Neuronal stem cell (in vitro differentiated cells): ENCODE data around the gene ZNF740.
A peak's percentile ranks its signal among the peaks of the same experiment; 100 is the strongest.

Experiments
- DNase-seq: peaks from one replicate; pipeline ENCODE4 v3.0.0-alpha.2; 2013; ENCODE audit warnings: low spot score
- H2AFZ ChIP-seq: one replicate; pipeline ENCODE4 v1.6.1; 2013; ENCODE audit warnings: mild to moderate bottlenecking, low read length, inconsistent platforms
- H2AK5ac ChIP-seq: 2 replicates; pipeline ENCODE4 v1.6.1; 2013; ENCODE audit warnings: low read depth, mild to moderate bottlenecking, inconsistent platforms, low read length, moderate library complexity, mixed read lengths
- H2BK120ac ChIP-seq: 2 replicates; pipeline ENCODE4 v1.6.1; 2013; ENCODE audit warnings: low read depth, mild to moderate bottlenecking, inconsistent platforms, low read length, moderate library complexity, mixed read lengths
- H2BK12ac ChIP-seq: one replicate; pipeline ENCODE4 v1.6.1; 2013; ENCODE audit warnings: low read length, inconsistent platforms
- H2BK15ac ChIP-seq: 2 replicates; pipeline ENCODE4 v1.6.1; 2013; ENCODE audit warnings: mild to moderate bottlenecking, low read length, inconsistent platforms, mixed read lengths
- H2BK5ac ChIP-seq: one replicate; pipeline ENCODE4 v1.6.1; 2013; ENCODE audit warnings: inconsistent platforms, mild to moderate bottlenecking, low read length, moderate library complexity
- H3K14ac ChIP-seq: one replicate; pipeline ENCODE4 v1.6.1; 2013; ENCODE audit warnings: low read length, inconsistent platforms
- H3K18ac ChIP-seq: 2 replicates; pipeline ENCODE4 v1.6.1; 2013; ENCODE audit warnings: low read length, inconsistent platforms
- H3K23ac ChIP-seq: 2 replicates; pipeline ENCODE4 v1.6.1; 2013; ENCODE audit warnings: low read depth, mild to moderate bottlenecking, mixed read lengths, low read length, inconsistent platforms; ENCODE audit not compliant: poor library complexity
- H3K27ac ChIP-seq: replicated peaks from 3 replicates; pipeline ENCODE4 v1.5.1; 2013; ENCODE audit warnings: low read length, inconsistent platforms
- H3K27me3 ChIP-seq, 3 experiments: 2 replicates each; pipeline ENCODE4 v1.6.1; 2013; ENCODE audit warnings: low read length in 3 of 3, mild to moderate bottlenecking in 2 of 3, inconsistent platforms in 1 of 3, low read depth in 1 of 3, mixed read lengths in 1 of 3, moderate library complexity in 1 of 3; ENCODE audit not compliant: control insufficient read depth in 3 of 3, insufficient read depth in 3 of 3
- H3K36me3 ChIP-seq, 2 donors: replicated peaks in 1 of 2; 2 replicates each; pipeline ENCODE4 v1.6.1; 2013; ENCODE audit warnings: low read length in 2 of 2; ENCODE audit not compliant: control insufficient read depth in 2 of 2, insufficient read depth in 2 of 2
- H3K4ac ChIP-seq: 2 replicates; pipeline ENCODE4 v1.6.1; 2013; ENCODE audit warnings: inconsistent platforms, mild to moderate bottlenecking, low read length, moderate library complexity
- H3K4me1 ChIP-seq, 2 donors: 1 replicate in 1 of 2; 2 replicates in 1 of 2; pipeline ENCODE4 v1.6.1; 2013; ENCODE audit warnings: low read length in 2 of 2, low read depth in 1 of 2; ENCODE audit not compliant: control insufficient read depth in 2 of 2, insufficient read depth in 1 of 2
- H3K4me2 ChIP-seq: one replicate; pipeline ENCODE4 v1.6.1; 2013; ENCODE audit warnings: mild to moderate bottlenecking, low read length, inconsistent platforms; ENCODE audit not compliant: insufficient read depth, poor library complexity, severe bottlenecking
- H3K4me3 ChIP-seq, 2 donors: 2 replicates each; pipeline ENCODE4 v1.5.1; 2013; ENCODE audit warnings: low read length in 2 of 2, mild to moderate bottlenecking in 2 of 2, inconsistent platforms in 1 of 2, moderate library complexity in 1 of 2
- H3K79me1 ChIP-seq: one replicate; pipeline ENCODE4 v1.6.1; 2013; ENCODE audit warnings: low read depth, mild to moderate bottlenecking, inconsistent platforms, low read length, moderate library complexity
- H3K9ac ChIP-seq: one replicate; pipeline ENCODE4 v1.6.1; 2013; ENCODE audit warnings: mild to moderate bottlenecking, low read depth, low read length, inconsistent platforms; ENCODE audit not compliant: poor library complexity
- H3K9me3 ChIP-seq, 2 donors: replicated peaks in 1 of 2; 2 replicates each; pipeline versions ENCODE3 to v1.6.1; 2013; ENCODE audit warnings: low read length in 2 of 2, mild to moderate bottlenecking in 2 of 2, inconsistent platforms in 1 of 2, low read depth in 1 of 2, mixed read lengths in 1 of 2, moderate library complexity in 1 of 2; ENCODE audit not compliant: control insufficient read depth in 2 of 2, insufficient read depth in 1 of 2
- H4K8ac ChIP-seq: one replicate; pipeline ENCODE4 v1.6.1; 2013; ENCODE audit warnings: low read depth, mild to moderate bottlenecking, inconsistent platforms, low read length, moderate library complexity
- H4K91ac ChIP-seq: one replicate; pipeline ENCODE4 v1.6.1; 2013; ENCODE audit warnings: low read length, low read depth, mild to moderate bottlenecking, inconsistent platforms; ENCODE audit not compliant: poor library complexity
- WGBS, 2 donors: extraction: QIAGEN DNeasy Blood & Tissue Kit; methylation state at CpG; one replicate each; pipeline ENCODE4 v1.1.7; 2013; ENCODE audit warnings: missing lambda C conversion rate in 2 of 2, mixed read lengths in 1 of 2; ENCODE audit not compliant: insufficient read length in 2 of 2, insufficient replicate concordance in 1 of 2; ENCODE audit errors: extremely low coverage in 2 of 2; 5-methylcytosine and 5-hydroxymethylcytosine counted together

Gene ZNF740

DNA sequence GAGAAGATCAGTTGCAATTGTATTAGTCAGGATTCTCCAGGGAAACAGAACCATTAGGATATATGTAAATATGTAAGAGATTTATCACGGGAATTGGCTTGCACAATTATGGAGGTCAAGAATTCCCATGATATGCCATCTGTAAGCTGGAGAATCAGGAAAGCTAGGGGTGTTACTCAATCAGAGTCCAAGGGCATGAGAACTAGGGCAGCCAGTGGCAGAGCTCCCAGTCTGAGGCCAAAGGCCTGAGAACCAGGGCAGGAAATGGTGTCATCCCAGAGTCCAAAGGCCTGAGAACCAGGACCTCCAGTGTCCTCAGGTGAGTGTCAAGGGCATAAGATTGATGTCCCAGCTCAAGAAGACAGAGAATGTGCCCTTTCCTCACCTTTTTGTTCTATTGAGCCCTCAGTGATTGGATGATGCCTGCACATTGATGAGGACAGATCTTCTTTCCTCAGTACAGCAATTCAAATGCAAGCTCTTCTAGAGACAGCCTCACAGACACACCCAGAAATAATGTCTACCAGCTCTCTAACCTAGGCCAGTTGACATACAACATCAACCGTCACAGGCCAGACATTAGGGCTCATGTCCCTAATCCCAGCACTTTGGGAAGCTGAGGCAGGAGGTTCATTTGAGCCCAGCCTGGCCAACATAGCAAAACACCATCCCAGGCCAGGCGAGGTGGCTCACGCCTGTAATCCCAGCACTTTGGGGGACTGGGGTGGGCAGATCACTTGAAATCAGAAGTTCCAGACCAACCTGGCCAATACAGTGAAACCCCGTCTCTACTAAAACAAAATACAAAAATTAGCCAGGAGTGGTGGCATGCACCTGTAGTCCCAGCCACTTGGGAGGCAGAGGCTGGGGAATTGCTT lies 34.9 kb upstream of the ZNF740 start:
- H3K4me3 ChIP-seq = peak overlapping the region in 1 of 2 donors; percentile 53
- H3K14ac ChIP-seq = no peak overlapping the region
- H3K36me3 ChIP-seq = no peaks in the 10 kb centered on the region
- no peaks in the 10 kb centered on the region for H3K4me1 ChIP-seq
- no peak for DNase-seq
- H2BK120ac ChIP-seq = no peak overlapping the region
- no peak overlapping the region for H2BK15ac ChIP-seq
- WGBS, 2 donors = no CpG with 5 or more reads among the region's 5 CpGs
- H3K79me1 ChIP-seq = no peaks in the 10 kb centered on the region
- H3K4me2 ChIP-seq = no peak overlapping the region
- no peak overlapping the region for H2AFZ ChIP-seq
- H3K27me3 ChIP-seq = no peaks in the 10 kb centered on the region
- no peak overlapping the region for H3K23ac ChIP-seq
- no peak overlapping the region for H2BK5ac ChIP-seq
- H3K9me3 ChIP-seq = no peaks in the 10 kb centered on the region
- H2BK12ac ChIP-seq = no peak overlapping the region
- no peak overlapping the region for H3K4ac ChIP-seq
- no peak overlapping the region for H3K27ac ChIP-seq
- H3K18ac ChIP-seq = no peak overlapping the region
- no peak overlapping the region for H3K9ac ChIP-seq
- H4K91ac ChIP-seq = no peak overlapping the region
- H2AK5ac ChIP-seq = no peak overlapping the region
- no peak overlapping the region for H4K8ac ChIP-seq

DNA sequence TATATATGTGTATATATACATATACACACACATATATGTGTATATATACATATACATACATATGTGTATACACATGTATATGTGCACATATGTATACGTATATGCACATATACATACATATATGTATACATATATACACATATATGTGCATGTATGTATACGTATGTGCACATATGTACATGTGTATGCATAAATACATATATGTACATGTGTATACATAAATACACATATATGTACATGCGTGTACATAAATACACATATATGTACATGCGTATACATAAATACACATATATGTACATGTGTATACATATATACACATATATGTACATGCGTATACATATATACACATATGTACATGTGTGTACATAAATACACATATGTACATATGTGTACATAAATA lies 33.3 kb upstream of the ZNF740 start:
- peaks cover 0 to 2% of the 10 kb centered on the region in 2 donors for H3K4me1 ChIP-seq
- H2AFZ ChIP-seq = no peak overlapping the region

DNA sequence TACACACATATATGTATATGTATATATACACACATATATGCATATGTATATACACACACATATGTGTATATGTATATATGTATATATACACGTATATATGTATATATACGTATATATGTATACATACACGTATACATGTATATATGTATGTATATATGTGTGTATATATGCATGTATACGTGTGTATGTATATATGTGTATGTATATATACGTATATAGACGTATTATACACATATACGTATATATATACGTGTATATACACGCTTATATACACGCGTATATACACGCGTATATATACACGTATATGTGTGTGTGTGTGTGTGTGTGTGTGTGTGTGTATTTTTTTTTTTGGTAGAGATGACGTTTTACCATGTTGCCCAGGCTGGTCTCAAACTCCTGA lies 32.9 kb upstream of the ZNF740 start:
- no peak overlapping the region for H3K4ac ChIP-seq
- no peaks in the 10 kb centered on the region for H3K27me3 ChIP-seq
- no peaks in the 10 kb centered on the region for H3K9me3 ChIP-seq
- H2BK12ac ChIP-seq = no peak overlapping the region
- H2BK120ac ChIP-seq = no peak overlapping the region
- DNase-seq = no peak
- no peaks in the 10 kb centered on the region for H3K79me1 ChIP-seq
- H4K8ac ChIP-seq = no peak overlapping the region
- no peaks in the 10 kb centered on the region for H3K36me3 ChIP-seq
- H3K23ac ChIP-seq = no peak overlapping the region
- no peak overlapping the region for H3K27ac ChIP-seq
- H3K18ac ChIP-seq = no peak overlapping the region
- H2BK5ac ChIP-seq = no peak overlapping the region
- no peak overlapping the region for H3K4me3 ChIP-seq
- H4K91ac ChIP-seq = no peak overlapping the region
- peaks cover 0 to 2% of the 10 kb centered on the region in 2 donors for H3K4me1 ChIP-seq
- no peak overlapping the region for H2AK5ac ChIP-seq
- no peak overlapping the region for H3K4me2 ChIP-seq
- no peak overlapping the region for H2BK15ac ChIP-seq
- no peak overlapping the region for H2AFZ ChIP-seq
- no peak overlapping the region for H3K14ac ChIP-seq
- WGBS, 2 donors = no CpG with 5 or more reads among the region's 15 CpGs
- no peak overlapping the region for H3K9ac ChIP-seq

More for the DNA sequence above, 33.3 kb upstream of the ZNF740 start:
- H2BK5ac ChIP-seq = no peak overlapping the region
- H3K4me3 ChIP-seq = no peak overlapping the region
- no peak overlapping the region for H3K18ac ChIP-seq
- no CpG with 5 or more reads among the region's 5 CpGs for WGBS, 2 donors
- H3K36me3 ChIP-seq = no peaks in the 10 kb centered on the region
- H4K8ac ChIP-seq = no peak overlapping the region
- no peaks in the 10 kb centered on the region for H3K79me1 ChIP-seq
- no peak overlapping the region for H2AK5ac ChIP-seq
- no peak overlapping the region for H2BK120ac ChIP-seq
- H2BK15ac ChIP-seq = no peak overlapping the region
- no peak overlapping the region for H3K23ac ChIP-seq
- H3K14ac ChIP-seq = no peak overlapping the region
- H3K27me3 ChIP-seq = no peaks in the 10 kb centered on the region
- H3K27ac ChIP-seq = no peak overlapping the region
- H3K9ac ChIP-seq = no peak overlapping the region
- no peak overlapping the region for H3K4ac ChIP-seq
- DNase-seq = no peak
- no peak overlapping the region for H3K4me2 ChIP-seq
- no peaks in the 10 kb centered on the region for H3K9me3 ChIP-seq
- H2BK12ac ChIP-seq = no peak overlapping the region
- no peak overlapping the region for H4K91ac ChIP-seq

DNA sequence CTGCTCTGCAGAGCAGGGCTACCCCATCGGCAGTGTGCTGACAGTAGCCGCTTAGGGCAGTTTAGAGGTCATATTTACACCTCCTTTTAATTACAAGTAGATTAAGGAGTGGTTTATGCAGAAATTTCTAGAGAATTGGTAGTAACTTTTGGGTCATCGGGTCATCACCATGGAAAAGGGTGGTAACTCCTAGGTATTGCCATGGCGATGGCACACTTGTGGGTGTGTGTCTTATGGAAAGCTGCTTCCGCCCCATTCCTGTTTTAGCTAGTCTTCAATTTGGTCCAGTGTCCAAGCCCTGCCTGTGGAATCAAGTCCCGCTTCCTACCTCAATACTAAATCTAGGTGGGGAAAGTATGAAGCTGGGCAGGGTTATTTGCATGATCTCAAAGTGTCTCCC lies 29.5 kb upstream of the ZNF740 start:
- no peak overlapping the region for H3K9ac ChIP-seq
- H2BK120ac ChIP-seq = no peak overlapping the region
- no peak overlapping the region for H2AK5ac ChIP-seq
- H3K27me3 ChIP-seq = no peaks in the 10 kb centered on the region
- H3K14ac ChIP-seq = no peak overlapping the region
- no peak overlapping the region for H3K27ac ChIP-seq
- no peak overlapping the region for H2BK5ac ChIP-seq
- no peak overlapping the region for H3K18ac ChIP-seq
- H4K91ac ChIP-seq = no peak overlapping the region
- no peaks in the 10 kb centered on the region for H3K36me3 ChIP-seq
- no peak for DNase-seq
- H3K4me3 ChIP-seq = no peak overlapping the region
- no peaks in the 10 kb centered on the region for H3K9me3 ChIP-seq
- no peak overlapping the region for H3K4me2 ChIP-seq
- peaks cover 0 to 2% of the 10 kb centered on the region in 2 donors for H3K4me1 ChIP-seq
- no peak overlapping the region for H2BK15ac ChIP-seq
- H2BK12ac ChIP-seq = no peak overlapping the region
- peak overlapping the region; percentile 69 for H2AFZ ChIP-seq
- H3K79me1 ChIP-seq = no peaks in the 10 kb centered on the region
- H3K4ac ChIP-seq = no peak overlapping the region
- WGBS, 2 donors = no CpG with 5 or more reads among the region's 6 CpGs
- no peak overlapping the region for H3K23ac ChIP-seq
- H4K8ac ChIP-seq = no peak overlapping the region
